Panc1 (cell line): Measurements from ENCODE around the gene ATP5ME.

Experiments
- POLR2AphosphoS5 ChIP-seq: IDR thresholded peaks from 2 replicates; pipeline ENCODE4 v1.6.1; 2012; ENCODE audit warnings: mild to moderate bottlenecking, low read depth, low read length, moderate library complexity
- TF ChIP-seq, protein P1 (sequence below): fragments of 450-650 bp; IDR thresholded peaks from 2 replicates; pipeline ENCODE4 v1.5.1; 2017; ENCODE audit warnings: mild to moderate bottlenecking

DNA sequence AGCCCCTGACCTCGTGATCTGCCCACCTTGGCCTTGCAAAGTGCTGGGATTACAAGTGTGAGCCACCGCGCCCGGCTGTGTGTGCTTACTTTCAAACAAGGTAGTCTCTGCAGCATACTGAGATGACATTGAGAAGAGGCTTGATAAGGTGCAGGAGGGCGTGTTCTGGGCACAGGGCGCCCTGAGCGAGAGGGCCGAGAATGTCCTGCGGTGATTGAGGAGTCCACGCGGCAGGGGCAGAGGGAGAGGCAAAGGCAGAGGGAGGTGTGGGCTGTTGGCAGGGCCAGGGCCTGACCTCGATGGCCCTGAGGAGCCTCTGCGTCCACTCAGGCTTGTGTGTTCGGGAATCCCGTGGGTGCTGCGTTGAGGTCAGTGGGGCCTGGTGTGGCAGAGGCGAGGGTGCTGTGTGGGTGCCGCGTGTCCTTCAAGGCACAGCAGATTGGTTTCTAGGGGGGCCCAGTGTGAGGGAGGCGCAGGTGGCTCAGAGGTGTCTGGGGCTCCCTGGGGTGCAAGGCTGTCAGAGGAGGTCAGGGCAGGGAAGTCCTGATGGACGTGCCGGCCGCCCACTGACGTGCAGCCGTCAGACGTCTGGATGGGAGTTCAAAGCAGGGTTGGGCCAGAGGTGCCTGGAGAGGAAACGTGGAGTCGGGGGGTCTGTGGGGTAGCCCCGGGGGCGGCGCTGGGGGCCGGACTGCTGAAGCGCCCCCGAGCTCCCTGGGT, 43.7 kb upstream of the ATP5ME start:
- TF ChIP-seq, protein P1, sequence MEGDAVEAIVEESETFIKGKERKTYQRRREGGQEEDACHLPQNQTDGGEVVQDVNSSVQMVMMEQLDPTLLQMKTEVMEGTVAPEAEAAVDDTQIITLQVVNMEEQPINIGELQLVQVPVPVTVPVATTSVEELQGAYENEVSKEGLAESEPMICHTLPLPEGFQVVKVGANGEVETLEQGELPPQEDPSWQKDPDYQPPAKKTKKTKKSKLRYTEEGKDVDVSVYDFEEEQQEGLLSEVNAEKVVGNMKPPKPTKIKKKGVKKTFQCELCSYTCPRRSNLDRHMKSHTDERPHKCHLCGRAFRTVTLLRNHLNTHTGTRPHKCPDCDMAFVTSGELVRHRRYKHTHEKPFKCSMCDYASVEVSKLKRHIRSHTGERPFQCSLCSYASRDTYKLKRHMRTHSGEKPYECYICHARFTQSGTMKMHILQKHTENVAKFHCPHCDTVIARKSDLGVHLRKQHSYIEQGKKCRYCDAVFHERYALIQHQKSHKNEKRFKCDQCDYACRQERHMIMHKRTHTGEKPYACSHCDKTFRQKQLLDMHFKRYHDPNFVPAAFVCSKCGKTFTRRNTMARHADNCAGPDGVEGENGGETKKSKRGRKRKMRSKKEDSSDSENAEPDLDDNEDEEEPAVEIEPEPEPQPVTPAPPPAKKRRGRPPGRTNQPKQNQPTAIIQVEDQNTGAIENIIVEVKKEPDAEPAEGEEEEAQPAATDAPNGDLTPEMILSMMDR = no peak
- TF ChIP-seq POLR2AphosphoS5 = no peak
